Superior temporal gyrus (tissue), 1 donor: Measurements from ENCODE around the gene HSPD1.

Experiments used
- DNase-seq: peaks from one replicate; pipeline ENCODE4 v3.0.0-alpha.2; 2016; ENCODE audit errors: extremely low spot score

The HSPD1 gene

GRCh38 chr2:197499594-197500502, at the start of gene HSPD1, which contains the start of gene HSPE1:
Gene HSPD1, minus strand, starts transcription at chr2:197499840. Its CDS starts 992 bp downstream, at chr2:197498848.
Gene HSPE1, plus strand, starts transcription at chr2:197500379. Its CDS starts 58 bp downstream, at chr2:197500437.
- DNase-seq = peak; percentile 100

- no peak for DNase-seq
Measured at GRCh38 chr2:197548582-197548981, 48.9 kb upstream of the HSPD1 start.

- no peak for DNase-seq
Measured at GRCh38 chr2:197547163-197547900, 47.7 kb upstream of the HSPD1 start.

- no peak for DNase-seq
Measured at GRCh38 chr2:197543206-197543605, 43.6 kb upstream of the HSPD1 start.

GRCh38 chr2:197539734-197540133, 40.1 kb upstream of the HSPD1 start:
- no peak for DNase-seq

- DNase-seq = no peak
Measured at GRCh38 chr2:197538412-197538811, 38.8 kb upstream of the HSPD1 start.

GRCh38 chr2:197517150-197517549, 17.5 kb upstream of the HSPD1 start:
- DNase-seq = no peak

GRCh38 chr2:197516393-197516761, 16.7 kb upstream of the HSPD1 start:
- DNase-seq = no peak

GRCh38 chr2:197515739-197516392, 16.2 kb upstream of the HSPD1 start, which contains the start of gene MOB4:
Gene MOB4, plus strand, starts transcription at chr2:197516066. Its CDS starts 21 bp downstream, at chr2:197516087.
- peak; percentile 96 for DNase-seq

- no peak for DNase-seq
Measured at GRCh38 chr2:197515315-197515738, 15.7 kb upstream of the HSPD1 start.

- no peak for DNase-seq
Measured at GRCh38 chr2:197514754-197515153, 15.1 kb upstream of the HSPD1 start.

GRCh38 chr2:197513915-197514314, 14.3 kb upstream of the HSPD1 start:
- DNase-seq = no peak

- DNase-seq = no peak
Measured at GRCh38 chr2:197506658-197507057, 7.0 kb upstream of the HSPD1 start.

- DNase-seq = no peak
Measured at GRCh38 chr2:197504512-197504911, 4.9 kb upstream of the HSPD1 start.

- DNase-seq = no peak
Measured at GRCh38 chr2:197504000-197504399, 4.4 kb upstream of the HSPD1 start.

GRCh38 chr2:197502685-197503084, 3.0 kb upstream of the HSPD1 start:
- DNase-seq = no peak

GRCh38 chr2:197502201-197502600, 2.6 kb upstream of the HSPD1 start:
- DNase-seq = no peak

- peak; percentile 56 for DNase-seq
Measured at GRCh38 chr2:197500503-197501131, 977 bp upstream of the HSPD1 start.

GRCh38 chr2:197498937-197499593, 575 bp downstream of the HSPD1 start:
- DNase-seq = no peak

- no peak for DNase-seq
Measured at GRCh38 chr2:197498235-197498936, 1.3 kb downstream of the HSPD1 start.
